GM12874 (cell line): ENCODE results near the gene SRBD1.

ENCODE experiments used
- CTCF ChIP-seq: IDR thresholded peaks from 2 replicates; pipeline ENCODE4 v1.5.1; 2011; ENCODE audit warnings: low read depth, mild to moderate bottlenecking, control low read depth, low read length, moderate library complexity; ENCODE audit not compliant: insufficient read depth

Gene SRBD1

GRCh38 chr2:45643543-45644542 lies 32.8 kb upstream of the SRBD1 start:
- peak; percentile 94 for TF ChIP-seq CTCF

GRCh38 chr2:45643095-45643494 lies 32.0 kb upstream of the SRBD1 start:
- no peak for TF ChIP-seq CTCF

- TF ChIP-seq CTCF, result no peak
These were observed 29.5 kb upstream of the SRBD1 start for GRCh38 chr2:45640576-45640975.

- TF ChIP-seq CTCF, result no peak
These were observed 26.4 kb upstream of the SRBD1 start for GRCh38 chr2:45637440-45637839.

DNA sequence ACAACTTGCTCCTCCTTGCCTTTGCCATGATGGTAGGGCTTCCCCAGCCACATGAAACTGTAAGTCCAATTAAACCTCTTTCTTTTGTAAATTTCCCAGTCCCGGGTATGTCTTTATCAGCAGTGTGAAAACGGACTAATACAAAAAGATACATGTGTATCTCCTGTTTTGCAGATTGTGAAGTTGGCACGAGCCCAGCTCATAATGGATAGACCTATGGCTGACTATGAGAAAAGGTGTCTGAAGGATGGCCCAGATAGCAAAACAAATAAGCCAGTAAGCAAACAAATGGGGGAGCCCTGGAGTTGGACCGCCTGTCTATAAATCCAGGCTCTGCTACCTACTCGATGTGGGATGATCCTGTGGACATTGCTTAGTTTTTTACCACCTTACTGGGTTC lies 24.9 kb upstream of the SRBD1 start:
- TF ChIP-seq CTCF, result no peak

DNA sequence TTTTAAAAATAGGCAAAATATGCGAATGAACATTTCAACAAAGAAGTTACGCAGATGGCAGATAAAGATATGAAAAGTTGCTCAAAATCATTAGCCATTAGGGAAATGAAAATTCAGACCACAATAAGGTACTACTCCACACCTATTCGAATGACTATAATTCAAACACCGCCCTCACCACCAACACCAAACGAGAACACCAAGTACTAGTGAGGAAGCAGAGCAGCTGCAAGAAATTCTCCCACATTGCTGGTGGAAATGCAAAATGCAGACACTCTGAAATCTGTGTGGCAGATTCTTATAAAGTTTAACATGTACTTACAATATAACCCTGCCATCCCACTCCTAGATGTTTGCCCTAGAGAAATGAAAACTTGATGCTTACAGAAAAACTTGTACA lies 23.2 kb upstream of the SRBD1 start:
- TF ChIP-seq CTCF, result no peak

DNA sequence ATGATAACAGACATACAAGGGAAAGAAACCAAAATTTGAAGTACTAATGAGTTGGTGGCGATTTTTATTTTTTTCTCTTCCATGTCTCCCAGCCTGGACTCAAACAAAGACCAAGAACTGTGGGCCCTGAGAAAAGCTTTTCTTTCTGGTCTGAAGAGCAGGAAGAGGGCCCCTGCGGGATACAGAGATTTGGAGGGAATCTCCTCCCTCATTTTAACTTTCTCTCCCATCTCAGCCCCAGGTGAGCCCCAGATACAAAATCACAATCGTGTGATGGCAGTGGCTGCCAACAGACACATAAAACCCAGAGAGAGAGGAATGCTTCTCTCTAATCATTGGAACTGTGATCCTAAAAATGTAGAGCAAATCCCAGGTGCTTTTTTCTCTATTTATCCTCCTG lies 20.9 kb upstream of the SRBD1 start:
- TF ChIP-seq CTCF, result no peak
